NCI-H345 treated with DMSO at 0.1 percent for 48 hours (cell line): ENCODE results near the gene SLFN11.
"Not testable (repeated sequence)": the region's sequence is repeated elsewhere in the genome, so short reads cannot be mapped to it uniquely, and the experiment has no call there.

Experiments
- DNase-seq: peaks from one replicate; lab custom pipeline; 2025; ENCODE audit not compliant: unreplicated experiment; lab: John Stamatoyannopoulos, UW

Gene SLFN11

DNA sequence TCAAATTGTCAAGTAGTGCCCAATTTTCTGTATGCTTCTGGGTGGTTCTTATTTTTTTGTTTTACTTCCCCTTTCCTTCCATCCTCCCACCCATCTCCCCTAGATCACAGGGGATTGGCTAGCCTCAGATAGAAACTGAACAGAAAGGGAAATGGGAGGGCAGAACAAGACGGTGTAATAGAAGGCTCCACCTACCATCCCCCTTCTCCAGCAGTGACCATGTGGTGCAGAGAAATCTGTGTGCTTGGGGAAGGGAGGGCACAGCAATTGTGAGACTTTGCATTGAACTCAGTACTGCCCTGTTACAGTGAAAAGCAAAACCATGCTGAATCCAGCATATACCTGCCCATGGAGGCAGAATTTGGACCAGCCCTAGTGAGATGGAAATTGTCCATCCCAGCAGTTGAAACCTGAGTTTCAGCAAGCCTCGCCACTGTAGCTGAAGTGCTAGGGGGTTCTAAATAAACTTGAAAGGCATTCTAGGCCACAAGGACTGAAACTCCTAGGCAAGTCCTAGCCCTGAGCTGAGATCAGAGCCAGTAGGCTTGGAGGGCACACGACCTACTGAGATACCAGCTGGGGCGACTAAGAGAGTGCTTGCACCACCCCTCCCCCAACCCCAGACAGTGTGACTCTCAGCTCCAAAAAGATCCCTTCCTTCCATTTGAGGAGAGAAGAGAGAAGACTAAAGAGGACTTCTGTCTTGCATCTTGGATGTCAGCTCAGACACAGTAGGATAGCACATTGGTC is 5.2 kb downstream of the SLFN11 start:
- no peak for DNase-seq

GRCh38 chr17:35361027-35361426 is 12.4 kb downstream of the SLFN11 start:
- DNase-seq: no peak

GRCh38 chr17:35359398-35359797 is 14.0 kb downstream of the SLFN11 start:
- DNase-seq: no peak

DNA sequence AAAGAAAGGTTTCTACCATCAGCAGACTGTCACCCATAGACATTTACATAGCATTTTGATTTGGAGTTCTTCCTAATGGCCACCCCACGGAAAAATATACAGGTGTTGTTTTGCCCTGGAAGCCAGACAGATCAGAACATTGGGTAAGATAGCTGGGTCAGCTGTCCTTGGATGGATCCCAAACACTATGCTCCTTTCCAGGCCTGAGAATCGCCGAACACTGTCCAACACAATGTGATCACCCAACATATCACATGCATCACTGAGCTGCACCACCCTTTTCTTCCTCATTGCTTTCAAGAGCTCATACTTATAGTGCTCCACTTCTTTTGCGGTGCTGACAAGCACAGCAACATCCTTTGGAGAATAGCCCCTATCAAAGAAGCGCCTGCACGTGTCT is 21.1 kb downstream of the SLFN11 start:
- no peak for DNase-seq

DNA sequence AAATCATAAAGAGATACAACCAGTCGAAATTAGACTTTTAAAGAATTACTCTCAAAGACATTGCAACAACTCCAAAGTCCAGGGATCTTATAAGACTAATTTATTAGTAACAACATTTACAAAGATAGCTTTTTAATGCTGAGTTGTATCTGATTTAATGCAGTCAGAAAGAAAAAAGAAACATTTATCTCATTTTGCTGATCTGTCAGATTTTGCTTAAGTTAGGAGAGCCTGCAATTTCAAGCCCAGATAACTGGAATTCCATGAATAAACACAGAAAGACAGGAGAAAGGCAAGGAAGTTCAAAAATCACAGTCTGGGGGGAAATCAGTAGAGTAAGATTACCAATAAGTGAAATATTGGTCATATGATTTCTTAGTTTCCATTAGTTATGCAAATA is 22.9 kb downstream of the SLFN11 start:
- no peak for DNase-seq

DNA sequence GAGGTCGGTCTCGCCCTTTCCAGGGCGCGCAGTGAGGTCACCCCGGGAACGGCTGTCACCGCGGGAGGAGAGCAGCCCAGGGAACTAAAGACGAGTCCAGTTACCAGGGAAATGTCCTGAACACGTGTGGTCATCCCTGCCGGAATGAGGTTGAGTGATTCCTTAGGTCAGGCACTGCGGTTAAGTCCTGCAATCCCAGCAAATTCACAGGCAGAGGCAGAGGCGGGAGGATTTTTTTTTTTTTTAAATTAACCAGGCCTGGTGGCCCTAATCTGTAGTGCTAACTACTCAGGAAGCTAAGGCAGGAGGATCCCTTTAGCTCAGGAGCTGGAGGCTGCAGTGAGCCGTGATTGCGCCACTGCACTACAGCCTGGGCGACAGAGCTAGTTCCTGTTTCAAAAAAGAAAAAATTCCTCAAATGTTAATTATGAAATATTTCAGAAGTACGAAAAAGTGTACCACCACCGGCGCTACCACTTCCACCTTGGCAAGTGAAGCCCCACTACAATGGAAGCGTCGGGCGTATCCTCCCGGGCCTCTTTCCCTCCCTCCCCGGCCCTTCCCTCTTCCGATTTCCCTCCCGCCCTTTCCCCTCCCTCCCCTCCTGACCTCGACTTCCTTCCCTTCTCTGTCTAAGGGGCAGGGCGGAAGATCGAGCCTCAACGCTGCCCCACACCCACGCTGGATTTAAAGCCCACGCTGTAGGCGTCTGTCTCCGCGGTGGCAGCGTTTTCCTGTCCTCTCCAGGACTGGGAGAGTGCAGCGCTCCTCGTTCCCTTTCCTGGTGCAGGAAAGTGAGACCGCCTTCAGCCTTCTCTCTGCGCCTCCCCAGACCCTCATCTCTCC is 27.3 kb downstream of the SLFN11 start:
- DNase-seq: no peak

DNA sequence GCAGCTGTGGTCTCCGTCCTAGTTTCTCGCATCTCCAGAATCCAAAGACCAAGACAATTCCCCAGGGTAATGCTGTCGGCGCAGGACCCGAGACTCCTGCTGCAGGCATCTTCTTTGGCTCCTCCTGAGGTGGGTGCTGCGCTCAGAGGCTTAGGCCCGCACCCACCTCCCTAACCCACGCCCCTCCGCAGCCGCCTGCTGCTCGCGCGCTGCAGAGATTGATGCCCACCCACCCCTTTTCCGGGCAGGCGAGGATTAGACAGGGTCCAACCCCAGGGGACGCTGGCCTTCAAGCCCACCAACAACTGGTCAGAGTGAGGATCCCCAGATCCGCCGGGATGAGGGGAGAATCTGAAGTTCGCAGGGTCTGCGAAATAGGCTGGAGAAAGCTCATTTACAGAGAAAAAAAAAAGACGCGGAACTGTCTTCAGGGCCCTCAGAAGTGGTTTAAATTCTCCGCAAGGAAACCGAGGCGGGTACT is 27.9 kb downstream of the SLFN11 start:
- DNase-seq: no peak

- DNase-seq: no peak
Observed at GRCh38 chr17:35344262-35344661, 29.2 kb downstream of the SLFN11 start.

- no peak for DNase-seq
Observed at GRCh38 chr17:35342276-35342675, 31.1 kb downstream of the SLFN11 start.

DNA sequence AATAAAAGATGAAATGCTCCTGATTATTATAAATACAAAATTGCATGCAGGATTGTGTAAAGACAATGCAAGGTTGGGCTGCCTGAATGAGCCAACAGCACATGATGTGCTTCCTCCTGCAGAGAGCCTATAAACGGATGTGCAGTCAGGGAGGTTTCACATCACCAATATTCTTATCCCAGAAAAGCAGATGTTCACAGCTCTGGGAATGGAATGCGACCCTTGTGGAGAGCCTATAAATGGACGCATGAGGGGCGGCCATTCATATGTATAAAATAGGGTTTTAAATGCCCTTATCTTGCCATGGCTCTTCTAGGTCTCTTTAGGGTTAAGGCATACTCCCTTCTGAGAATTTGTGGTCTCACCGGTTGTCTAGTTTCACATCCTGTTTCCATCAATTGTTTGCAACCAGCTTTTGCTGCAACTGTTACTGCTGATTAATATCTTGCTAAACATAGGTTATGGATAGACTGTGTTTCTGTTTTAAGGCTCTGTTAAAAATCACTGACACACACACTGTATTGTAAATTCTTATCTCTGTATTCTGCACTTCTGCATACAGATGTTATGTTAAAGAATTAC is 31.9 kb downstream of the SLFN11 start:
- DNase-seq: no peak

DNA sequence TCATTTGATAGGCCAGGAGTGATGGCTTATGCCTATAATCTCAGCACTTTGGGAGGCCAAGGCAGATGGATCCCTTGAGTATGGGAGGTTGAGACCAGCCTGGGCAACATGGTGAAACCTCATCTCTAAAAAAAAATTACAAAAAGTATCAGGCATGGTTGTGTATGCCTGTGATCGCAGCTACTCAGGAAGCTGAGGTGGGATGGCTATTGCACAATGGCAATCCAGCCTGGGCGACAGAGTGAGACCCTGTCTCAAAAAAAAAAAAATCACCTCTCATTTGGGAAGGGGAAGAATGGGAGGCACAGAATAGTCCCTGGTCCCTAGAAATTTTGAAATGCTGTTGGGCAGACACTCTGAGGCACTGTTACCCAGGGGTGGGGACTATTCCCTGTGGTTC is 35.2 kb downstream of the SLFN11 start:
- DNase-seq: no peak

DNA sequence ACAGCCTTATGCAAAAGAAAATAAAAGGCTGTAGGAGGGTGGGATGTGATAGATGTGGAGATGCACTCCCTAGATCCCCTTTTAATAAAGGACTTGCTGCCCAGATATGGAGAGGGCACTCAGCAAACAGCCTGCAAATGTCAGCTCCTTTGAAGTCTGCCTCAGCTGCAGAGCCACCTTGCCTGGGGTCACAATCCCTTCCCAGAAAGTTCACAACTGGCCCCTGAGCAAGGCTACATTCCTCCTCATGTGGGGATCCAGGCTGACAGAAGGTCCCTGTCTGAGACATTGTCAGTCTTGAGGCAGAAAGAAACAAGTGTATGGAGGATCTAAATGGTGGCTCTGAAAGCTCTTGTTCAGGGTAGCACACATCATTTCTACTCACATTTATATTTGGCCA is 36.1 kb downstream of the SLFN11 start:
- no peak for DNase-seq

DNA sequence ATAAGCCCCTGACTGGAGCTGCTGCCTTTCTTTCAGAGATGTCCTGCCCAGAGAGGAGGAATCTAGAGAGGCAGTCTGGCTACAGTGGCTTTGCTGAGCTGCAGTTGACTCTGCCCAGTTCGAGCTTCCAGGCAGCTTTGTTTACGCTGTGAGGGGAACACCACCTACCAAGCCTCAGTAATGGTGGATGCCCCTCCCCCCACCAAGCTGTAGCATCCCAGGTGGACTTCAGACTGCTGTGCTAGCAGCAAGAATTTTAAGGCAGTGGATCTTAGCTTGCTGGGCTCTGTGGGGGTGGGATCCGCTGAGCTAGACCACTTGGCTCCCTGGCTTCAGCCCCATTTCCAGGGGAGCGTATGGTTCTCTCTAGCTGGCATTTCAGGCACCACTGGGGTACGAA is 39.8 kb downstream of the SLFN11 start:
- DNase-seq: not testable (repeated sequence)

DNA sequence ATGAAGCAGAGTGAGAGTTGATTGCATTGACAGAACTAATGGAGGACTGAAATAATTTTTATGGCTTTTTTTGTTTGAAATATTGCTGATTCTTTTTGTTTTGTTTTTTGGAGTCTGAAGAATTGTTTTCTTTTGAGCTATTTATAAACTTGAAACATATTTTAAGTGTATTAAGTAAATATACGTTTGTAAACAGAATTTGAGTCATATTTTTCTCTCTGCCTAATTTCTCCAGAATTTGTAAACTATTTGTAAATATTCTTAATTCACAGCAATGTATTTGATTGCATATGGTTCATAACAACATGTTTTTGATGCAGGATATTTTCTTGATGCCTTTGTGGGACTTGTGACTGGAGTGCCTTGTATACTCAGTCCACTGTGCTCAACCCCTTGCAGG is 50.7 kb downstream of the SLFN11 start:
- no peak for DNase-seq

DNA sequence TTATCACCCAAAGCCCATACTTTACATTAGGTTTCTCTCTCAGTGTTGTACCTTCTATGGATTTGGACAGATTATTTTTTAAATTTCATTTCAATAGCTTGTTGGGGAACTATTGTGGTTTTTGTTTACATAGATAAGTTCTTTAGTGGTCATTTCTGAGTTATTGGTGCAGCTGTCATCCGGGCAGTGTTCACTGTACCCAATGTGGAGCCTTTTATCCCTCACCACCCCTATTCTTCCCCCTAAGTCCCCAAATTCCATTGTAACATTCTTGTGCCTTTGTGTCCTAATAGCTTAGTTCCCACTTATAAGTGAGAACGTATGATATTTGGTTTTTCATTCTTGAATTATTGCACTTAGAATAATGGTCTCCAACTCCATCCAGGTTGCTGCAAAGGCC is 57.5 kb downstream of the SLFN11 start:
- no peak for DNase-seq

- DNase-seq: no peak
Observed at GRCh38 chr17:35315283-35315682, 58.1 kb downstream of the SLFN11 start.

GRCh38 chr17:35314415-35315216 is 58.8 kb downstream of the SLFN11 start:
- no peak for DNase-seq

- no peak for DNase-seq
Observed at GRCh38 chr17:35313875-35314409, 59.5 kb downstream of the SLFN11 start.

DNA sequence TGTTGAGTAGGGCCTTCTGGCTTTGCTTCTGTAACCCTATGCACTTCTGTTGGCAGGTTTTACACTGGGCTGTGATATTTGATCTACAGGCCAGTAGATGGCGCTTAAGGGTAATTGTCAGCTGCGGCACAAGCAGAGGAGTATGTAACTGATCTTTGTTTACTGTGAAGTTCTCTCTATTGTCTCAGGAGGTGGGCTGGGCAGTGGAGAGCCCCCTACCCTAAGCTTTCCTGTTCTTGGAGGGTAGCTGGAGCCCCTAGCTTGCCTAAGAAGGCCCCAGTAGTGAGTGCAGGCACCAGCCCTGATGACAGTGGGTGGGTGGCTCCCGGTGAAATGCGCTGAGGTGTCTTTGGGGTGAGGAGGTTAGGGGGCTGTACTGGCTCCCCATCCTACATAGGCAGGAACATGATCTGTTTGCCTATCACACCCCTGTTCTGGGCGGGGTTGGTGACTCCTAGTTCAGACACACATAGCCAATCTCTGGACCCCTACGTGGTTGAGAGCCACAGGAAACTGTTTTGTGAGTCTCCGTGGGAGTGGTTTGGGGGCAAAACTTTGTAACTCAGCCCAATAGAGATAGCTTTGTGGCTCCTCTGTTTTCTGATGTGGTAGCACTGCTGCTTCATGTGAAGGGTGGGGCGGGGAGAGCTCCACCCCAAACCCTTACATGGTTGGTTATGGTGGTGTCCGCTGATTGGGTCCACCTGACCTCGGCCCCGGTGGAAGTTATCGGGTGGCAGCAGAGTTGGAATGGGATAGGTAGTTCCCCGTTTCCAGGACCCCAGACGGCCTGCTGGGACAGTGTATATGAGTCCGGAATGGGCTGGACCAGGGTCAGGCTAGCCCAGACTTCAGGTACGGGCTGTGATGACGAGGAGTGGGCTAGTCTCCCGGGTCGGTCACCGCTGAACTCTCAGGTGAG is 60.4 kb downstream of the SLFN11 start:
- DNase-seq: peak; percentile 32

DNA sequence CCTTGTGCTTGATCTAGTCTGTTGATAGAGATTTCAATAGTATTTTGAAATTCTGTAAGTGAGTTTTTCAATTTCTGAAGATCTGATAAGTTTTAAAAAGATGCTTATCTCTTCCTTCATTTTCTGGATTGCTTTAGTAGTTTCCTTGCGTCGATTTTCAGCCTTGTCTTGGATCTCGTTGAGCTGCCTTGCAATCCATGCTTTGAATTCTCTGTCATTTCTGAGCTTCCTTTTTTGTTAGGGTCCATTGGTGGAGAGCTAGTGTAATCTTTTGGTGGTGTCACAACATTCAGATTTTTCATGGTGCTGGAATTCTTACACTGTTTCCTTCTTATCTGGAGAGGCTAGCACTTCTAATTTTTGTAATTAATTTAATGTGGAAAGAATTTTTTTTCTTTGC is 61.1 kb downstream of the SLFN11 start:
- DNase-seq: no peak
